OCI-LY3 (cell line): ENCODE data around the gene DUSP10.

Source experiments
- H2AFZ ChIP-seq: fragments of 200-600, 300-600 bp; shearing (Covaris generic); 2 replicates; pipeline ENCODE4 v1.6.0; 2014; ENCODE audit warnings: antibody characterized with exemption, low read depth, low read length
- H3K27ac ChIP-seq: fragments of 200-600, 300-600 bp; sonication (generic); 2 replicates; pipeline ENCODE4 v1.5.1; 2014; ENCODE audit warnings: mild to moderate bottlenecking, low read length, moderate library complexity, mixed read lengths
- H3K27me3 ChIP-seq: fragments of 200-600, 300-600 bp; sonication (generic); 2 replicates; pipeline ENCODE4 v1.6.1; 2014; ENCODE audit warnings: low read depth, low read length, mixed read lengths
- H3K36me3 ChIP-seq: fragments of 200-600, 300-600 bp; sonication (generic); replicated peaks from 2 replicates; pipeline ENCODE3; 2014; ENCODE audit warnings: low read depth, low read length, mixed read lengths
- H3K4me1 ChIP-seq: fragments of 300-600, 200-600 bp; sonication (generic); 2 replicates; pipeline ENCODE4 v1.6.1; 2014; ENCODE audit warnings: low read length, mixed read lengths
- H3K4me2 ChIP-seq: fragments of 200-600, 300-600 bp; sonication (generic); 2 replicates; pipeline ENCODE4 v1.6.1; 2014; ENCODE audit warnings: low read length, mixed read lengths
- H3K4me3 ChIP-seq: fragments of 300-600, 200-600 bp; sonication (generic); 2 replicates; pipeline ENCODE4 v1.5.1; 2014; ENCODE audit warnings: antibody characterized with exemption, mild to moderate bottlenecking, low read length, moderate library complexity
- H3K79me2 ChIP-seq: fragments of 300-600, 200-600 bp; shearing (Covaris generic); 2 replicates; pipeline ENCODE4 v1.6.1; 2014; ENCODE audit warnings: mild to moderate bottlenecking, low read length, mixed read lengths
- H3K9ac ChIP-seq: fragments of 300-600, 200-600 bp; shearing (Covaris generic); 2 replicates; pipeline ENCODE4 v1.6.0; 2014; ENCODE audit warnings: mild to moderate bottlenecking, low read length, moderate library complexity
- H3K9me3 ChIP-seq: fragments of 200-600, 300-600 bp; shearing (Covaris generic); 2 replicates; pipeline ENCODE4 v1.6.1; 2014; ENCODE audit warnings: low read length, mixed read lengths; ENCODE audit not compliant: insufficient read depth
- H4K20me1 ChIP-seq: fragments of 200-600, 300-600 bp; sonication (generic); 2 replicates; pipeline ENCODE4 v1.6.1; 2016; ENCODE audit warnings: low read length, mixed read lengths; ENCODE audit not compliant: insufficient read depth
- CTCF ChIP-seq: fragments of 200-600, 300-600 bp; sonication (generic); IDR thresholded peaks from 2 replicates; pipeline ENCODE4 v1.5.1; 2014; ENCODE audit warnings: antibody characterized with exemption, low read length, low read depth
- EZH2phosphoT487 ChIP-seq: fragments of 200-600 bp; shearing (Covaris generic); IDR thresholded peaks from 2 replicates; pipeline ENCODE4 v1.6.1; 2018; ENCODE audit warnings: antibody characterized with exemption, mixed run types, low read depth

DUSP10 gene

DNA sequence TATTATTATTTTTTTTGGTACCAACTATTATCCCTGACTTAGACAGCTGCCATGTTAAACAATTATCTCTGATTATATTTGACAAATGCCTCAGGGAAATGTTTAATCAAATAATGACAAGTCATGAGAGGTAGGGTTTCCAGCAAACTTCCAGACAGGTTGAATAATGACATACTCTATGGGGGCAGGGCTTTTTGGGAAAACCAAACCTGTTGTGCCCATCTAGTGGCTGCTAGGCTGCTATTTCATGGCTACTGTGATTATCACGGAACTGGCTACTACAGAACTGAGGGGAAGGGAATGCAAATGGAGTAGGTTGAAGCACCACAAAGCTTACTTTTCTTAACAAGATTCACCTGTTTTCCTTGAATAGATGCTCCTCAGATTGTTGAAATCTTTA, 77.6 kb downstream of the DUSP10 start:
- Histone ChIP-seq H3K4me2 (no peak overlapping the region), H3K9ac (no peak overlapping the region), H3K4me1 (peaks cover 18% of the 10 kb centered on the region), H3K9me3 (0 out of 2 replicates have a peak, but pooled peaks cover 2% of the 10 kb centered on the region), H4K20me1 (no peaks in the 10 kb centered on the region), H3K27me3 (no peaks in the 10 kb centered on the region), H3K4me3 (no peak overlapping the region), H3K36me3 (no peaks in the 10 kb centered on the region), H3K27ac (no peak overlapping the region), H2AFZ (no peak overlapping the region), H3K79me2 (no peaks in the 10 kb centered on the region)
- TF ChIP-seq CTCF (no peak), EZH2phosphoT487 (no peak)

- Histone ChIP-seq H3K27ac (no peak overlapping the region), H3K79me2 (no peaks in the 10 kb centered on the region), H3K4me1 (peaks cover 16% of the 10 kb centered on the region), H4K20me1 (no peaks in the 10 kb centered on the region), H3K27me3 (no peaks in the 10 kb centered on the region), H3K4me2 (no peak overlapping the region), H3K36me3 (no peaks in the 10 kb centered on the region), H2AFZ (no peak overlapping the region), H3K9me3 (0 out of 2 replicates have a peak, but pooled peaks cover 2% of the 10 kb centered on the region), H3K9ac (no peak overlapping the region), H3K4me3 (no peak overlapping the region)
- TF ChIP-seq CTCF, result no peak
- TF ChIP-seq EZH2phosphoT487, result no peak
Observed at GRCh38 chr1:221663321-221663720, 78.6 kb downstream of the DUSP10 start.

- Histone ChIP-seq H3K27ac (no peak overlapping the region), H3K27me3 (no peaks in the 10 kb centered on the region), H3K79me2 (no peaks in the 10 kb centered on the region), H3K4me1 (peaks cover 2% of the 10 kb centered on the region; the same call in 1 of the 2 replicates), H2AFZ (no peak overlapping the region), H3K9me3 (no peaks in the 10 kb centered on the region), H3K36me3 (no peaks in the 10 kb centered on the region), H3K4me2 (no peak overlapping the region), H3K4me3 (no peak overlapping the region), H3K9ac (no peak overlapping the region), H4K20me1 (no peaks in the 10 kb centered on the region)
- TF ChIP-seq CTCF (no peak), EZH2phosphoT487 (no peak)
Observed at GRCh38 chr1:221655766-221656305, 86.1 kb downstream of the DUSP10 start.
